GM12874 (cell line): Measurements from ENCODE around the gene MLN.

Experiments used
- CTCF ChIP-seq: IDR thresholded peaks from 2 replicates; pipeline ENCODE4 v1.5.1; 2011; ENCODE audit warnings: low read depth, mild to moderate bottlenecking, control low read depth, low read length, moderate library complexity; ENCODE audit not compliant: insufficient read depth

The MLN gene

GRCh38 chr6:33833599-33833998 is 29.8 kb upstream of the MLN start:
- no peak for TF ChIP-seq CTCF

- no peak for TF ChIP-seq CTCF
Measured at GRCh38 chr6:33830635-33831240, 26.9 kb upstream of the MLN start.

- TF ChIP-seq CTCF, result no peak
Measured at GRCh38 chr6:33828764-33829731, 25.2 kb upstream of the MLN start.

- no peak for TF ChIP-seq CTCF
Measured at GRCh38 chr6:33828452-33828763, 24.6 kb upstream of the MLN start.

GRCh38 chr6:33827546-33828451 is 24.0 kb upstream of the MLN start:
- no peak for TF ChIP-seq CTCF

GRCh38 chr6:33826537-33826936 is 22.7 kb upstream of the MLN start:
- no peak for TF ChIP-seq CTCF
